GM20431 (cell line): ENCODE data around the gene ROBO3.

Experiments
- in situ Hi-C: fragments of 300-500 bp; cut with MseI, MboI; formaldehyde crosslinking; loops from one replicate; pipeline ENCODE4 v1.15.0; 2020; ENCODE audit warnings: low sequenced_read_pairs; ENCODE audit not compliant: unreplicated experiment

Gene ROBO3, protein sequence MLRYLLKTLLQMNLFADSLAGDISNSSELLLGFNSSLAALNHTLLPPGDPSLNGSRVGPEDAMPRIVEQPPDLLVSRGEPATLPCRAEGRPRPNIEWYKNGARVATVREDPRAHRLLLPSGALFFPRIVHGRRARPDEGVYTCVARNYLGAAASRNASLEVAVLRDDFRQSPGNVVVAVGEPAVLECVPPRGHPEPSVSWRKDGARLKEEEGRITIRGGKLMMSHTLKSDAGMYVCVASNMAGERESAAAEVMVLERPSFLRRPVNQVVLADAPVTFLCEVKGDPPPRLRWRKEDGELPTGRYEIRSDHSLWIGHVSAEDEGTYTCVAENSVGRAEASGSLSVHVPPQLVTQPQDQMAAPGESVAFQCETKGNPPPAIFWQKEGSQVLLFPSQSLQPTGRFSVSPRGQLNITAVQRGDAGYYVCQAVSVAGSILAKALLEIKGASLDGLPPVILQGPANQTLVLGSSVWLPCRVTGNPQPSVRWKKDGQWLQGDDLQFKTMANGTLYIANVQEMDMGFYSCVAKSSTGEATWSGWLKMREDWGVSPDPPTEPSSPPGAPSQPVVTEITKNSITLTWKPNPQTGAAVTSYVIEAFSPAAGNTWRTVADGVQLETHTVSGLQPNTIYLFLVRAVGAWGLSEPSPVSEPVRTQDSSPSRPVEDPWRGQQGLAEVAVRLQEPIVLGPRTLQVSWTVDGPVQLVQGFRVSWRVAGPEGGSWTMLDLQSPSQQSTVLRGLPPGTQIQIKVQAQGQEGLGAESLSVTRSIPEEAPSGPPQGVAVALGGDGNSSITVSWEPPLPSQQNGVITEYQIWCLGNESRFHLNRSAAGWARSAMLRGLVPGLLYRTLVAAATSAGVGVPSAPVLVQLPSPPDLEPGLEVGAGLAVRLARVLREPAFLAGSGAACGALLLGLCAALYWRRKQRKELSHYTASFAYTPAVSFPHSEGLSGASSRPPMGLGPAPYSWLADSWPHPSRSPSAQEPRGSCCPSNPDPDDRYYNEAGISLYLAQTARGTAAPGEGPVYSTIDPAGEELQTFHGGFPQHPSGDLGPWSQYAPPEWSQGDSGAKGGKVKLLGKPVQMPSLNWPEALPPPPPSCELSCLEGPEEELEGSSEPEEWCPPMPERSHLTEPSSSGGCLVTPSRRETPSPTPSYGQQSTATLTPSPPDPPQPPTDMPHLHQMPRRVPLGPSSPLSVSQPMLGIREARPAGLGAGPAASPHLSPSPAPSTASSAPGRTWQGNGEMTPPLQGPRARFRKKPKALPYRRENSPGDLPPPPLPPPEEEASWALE (N-terminal part only)

GRCh38 chr11:124865181-124865901 is at the start of gene ROBO3:
Gene ROBO3, plus strand, starts transcription at chr11:124865432. Its CDS starts 146 bp downstream, at chr11:124865578.
- in situ Hi-C loops, result no loop called here

- in situ Hi-C loops, result no loop called here
Measured at GRCh38 chr11:124817036-124817435, 48.2 kb upstream of the ROBO3 start.

- in situ Hi-C loops, result no loop called here
Measured at GRCh38 chr11:124821995-124822730, 43.1 kb upstream of the ROBO3 start.

GRCh38 chr11:124823512-124824376 is 41.5 kb upstream of the ROBO3 start:
- in situ Hi-C loops, result no loop called here

GRCh38 chr11:124825876-124826275 is 39.4 kb upstream of the ROBO3 start:
- in situ Hi-C loops, result loop anchor here (25.0 kb wide), 1 partner anchor 164 kb away; the partner anchor contains the start of genes SIAE and SPA17

DNA sequence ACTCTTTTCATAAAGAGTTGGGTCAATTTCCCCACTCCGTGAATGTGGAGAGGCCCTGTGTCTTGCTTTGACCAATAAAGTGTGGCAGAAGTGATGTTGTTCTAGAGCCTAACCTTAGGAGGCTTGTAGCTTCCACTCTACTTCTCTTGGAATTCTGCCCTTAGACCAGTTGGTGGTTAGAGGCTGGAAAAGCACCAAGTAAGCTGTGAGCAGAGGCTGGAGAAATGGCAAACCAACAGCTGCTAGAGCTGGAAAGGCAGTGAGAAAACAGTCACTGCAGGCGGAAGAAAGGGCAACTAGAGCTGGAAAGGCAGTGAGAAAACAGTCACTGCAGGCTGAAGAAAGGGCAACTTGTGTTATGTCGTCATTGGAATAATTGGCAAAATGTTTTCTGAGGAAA is 35.2 kb upstream of the ROBO3 start:
- in situ Hi-C loops, result loop anchor here (25.0 kb wide), 1 partner anchor 168 kb away; the partner anchor contains the start of genes SIAE and SPA17

GRCh38 chr11:124830749-124831148 is 34.5 kb upstream of the ROBO3 start:
- in situ Hi-C loops, result loop anchor here (25.0 kb wide), 1 partner anchor 168 kb away; the partner anchor contains the start of genes SIAE and SPA17

- in situ Hi-C loops, result loop anchor here (25.0 kb wide), 1 partner anchor 170 kb away; the partner anchor contains the start of genes SIAE and SPA17
Measured at GRCh38 chr11:124831897-124832296, 33.3 kb upstream of the ROBO3 start.

DNA sequence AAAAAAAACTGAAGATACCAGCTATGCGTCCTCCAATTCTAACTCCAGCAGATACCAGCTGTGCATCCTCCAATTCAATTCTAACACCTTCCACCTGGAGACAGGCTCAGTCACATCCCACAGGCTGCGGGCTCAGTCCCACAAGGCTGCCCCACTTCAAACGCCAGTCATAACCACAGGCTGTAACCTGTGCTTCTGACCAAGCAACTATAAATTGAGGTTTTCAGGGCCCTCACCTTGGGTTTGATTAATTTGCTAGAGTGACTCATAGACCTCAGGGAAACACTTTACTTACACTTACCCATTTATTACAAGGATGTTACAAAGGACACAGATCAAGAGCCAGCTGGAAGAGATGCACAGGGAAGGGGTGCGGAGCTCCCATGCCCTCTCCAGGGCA is 32.7 kb upstream of the ROBO3 start:
- in situ Hi-C loops, result loop anchor here (25.0 kb wide), 1 partner anchor 170 kb away; the partner anchor contains the start of genes SIAE and SPA17

GRCh38 chr11:124834526-124835180 is 30.6 kb upstream of the ROBO3 start:
- in situ Hi-C loops, result loop anchor here (25.0 kb wide), 1 partner anchor 172 kb away; the partner anchor contains the start of genes SIAE and SPA17

- in situ Hi-C loops, result loop anchor here (25.0 kb wide), 1 partner anchor 174 kb away; the partner anchor contains the start of genes SIAE and SPA17
Measured at GRCh38 chr11:124835918-124836317, 29.3 kb upstream of the ROBO3 start.

DNA sequence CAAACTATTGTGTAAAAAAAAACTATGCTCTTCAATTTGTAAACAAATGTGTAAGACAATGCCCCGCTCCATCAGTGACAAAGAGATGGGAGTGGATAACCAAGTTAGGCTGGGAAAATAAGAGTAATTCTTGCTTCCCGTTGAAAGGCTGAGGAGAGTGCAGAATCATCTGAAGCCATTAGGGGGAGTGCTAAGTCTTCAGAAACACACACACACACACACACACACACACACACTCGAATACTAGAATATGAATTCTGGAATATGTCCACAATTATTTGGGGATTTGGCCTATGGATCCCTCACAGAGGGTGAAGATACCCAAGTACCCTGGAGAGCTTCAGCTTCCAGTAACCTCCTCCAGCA is 27.8 kb upstream of the ROBO3 start:
- in situ Hi-C loops, result loop anchor here (25.0 kb wide), 1 partner anchor 175 kb away; the partner anchor contains the start of genes SIAE and SPA17

GRCh38 chr11:124838805-124839127 is 26.5 kb upstream of the ROBO3 start:
- in situ Hi-C loops, result loop anchor here (25.0 kb wide), 1 partner anchor 176 kb away; the partner anchor contains the start of genes SIAE and SPA17

GRCh38 chr11:124839128-124839971 is 25.9 kb upstream of the ROBO3 start:
- in situ Hi-C loops, result loop anchor here (25.0 kb wide), 1 partner anchor 177 kb away; the partner anchor contains the start of genes SIAE and SPA17

- in situ Hi-C loops, result loop anchor here (25.0 kb wide), 1 partner anchor 178 kb away; the partner anchor contains the start of genes SIAE and SPA17
Measured at GRCh38 chr11:124839972-124840621, 25.1 kb upstream of the ROBO3 start.
